Measurements from ENCODE around the gene PRKCA. TPM values are rescaled to one million over a fixed set of nuclear protein-coding genes. Genes with fewer than 3 reads are reported as not detected.
A peak's percentile ranks its signal among the peaks of the same experiment; 100 is the strongest.

The PRKCA gene
- total and polyA plus RNA-seq, 4 experiments from 2014 or later = 1.1 to 107 (median 56.1) TPM

DNA sequence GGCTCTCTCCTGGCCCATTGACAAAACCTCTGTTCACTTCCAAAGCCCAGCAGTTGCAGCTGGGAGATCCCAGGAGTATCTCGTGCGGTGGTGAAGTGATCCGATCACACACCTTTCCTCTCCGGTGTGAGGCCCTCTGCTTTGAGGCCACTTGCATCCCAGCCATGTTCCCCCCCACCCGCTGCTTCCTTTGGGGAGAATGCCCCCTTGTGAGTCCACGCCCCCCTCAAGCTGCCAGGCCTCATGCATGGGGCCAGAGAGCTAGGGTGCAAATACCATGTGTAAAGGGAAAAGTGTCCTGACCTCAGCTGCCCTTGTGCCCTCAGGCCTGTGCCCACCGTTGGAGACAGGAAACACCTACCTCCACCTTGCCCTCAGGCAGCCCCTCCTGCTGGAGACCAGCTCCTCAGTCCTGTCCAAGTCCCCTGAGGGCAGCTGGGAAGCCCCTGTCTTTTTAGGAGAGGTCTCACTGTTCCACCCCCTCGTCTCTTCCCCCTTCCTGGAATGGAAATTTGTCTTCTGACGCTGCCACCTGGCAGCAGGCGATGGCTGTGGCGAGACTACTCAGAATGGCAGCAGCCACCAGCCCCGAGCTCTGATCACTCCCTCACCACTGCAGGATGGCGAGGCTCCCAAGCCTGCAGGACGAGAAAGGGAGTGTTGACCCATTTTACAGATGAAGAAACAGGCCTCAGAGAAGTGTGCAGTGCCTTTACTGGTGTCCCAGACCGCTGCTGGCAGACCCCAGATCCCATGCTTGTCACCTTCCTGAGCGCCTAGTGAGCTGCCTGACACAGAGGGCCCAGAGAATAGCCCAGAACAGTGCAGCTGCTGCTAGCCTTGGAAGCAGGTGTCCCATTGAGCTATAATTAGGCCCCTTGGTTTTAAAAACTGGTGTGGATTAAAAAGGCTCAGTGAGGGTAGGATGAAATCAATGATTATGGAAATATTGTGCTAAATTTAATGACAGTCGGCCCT, 411.9 kb downstream of the PRKCA start:
- H3K9me3 ChIP-seq (ENCODE audit: control insufficient read depth in 1 of 2, low read length in 2 of 2) = no peaks in the 10 kb centered on the region
- Mint-ChIP-seq H3K4me3 (no peak overlapping the region), H3K27me3 (no peaks in the 10 kb centered on the region), H3K9me3 (no peaks in the 10 kb centered on the region), H3K27ac (peak overlapping the region in 5 of 7 donors; percentile 30 to 86 (median 72)), H3K36me3 (peaks cover 26 to 27% of the 10 kb centered on the region in 2 donors), H3K4me1 (peaks cover 16 to 45% (median 30%) of the 10 kb centered on the region in 4 donors)
- ChIA-PET POLR2A (ENCODE audit: partially characterized antibody) (no interaction called here), CTCF (ENCODE audit: partially characterized antibody) (interaction anchor here (0.8 to 1.7 kb wide), 6 partner anchors 8 to 515 kb away, joined by 3 to 4 read pairs (median 3); no protein-coding TSS in a partner anchor)
- no peak overlapping the region for H3K4me3 ChIP-seq (ENCODE audit: low read length in 2 of 2)
- peaks cover 12% of the 10 kb centered on the region for H3K4me1 ChIP-seq (ENCODE audit: insufficient read depth, low read length)
- intact Hi-C loops (cut with micrococcal nuclease) = loop anchor here (1.0 to 5.0 kb wide), 3 partner anchors 192 to 578 kb away; no protein-coding TSS in a partner anchor
- no peaks in the 10 kb centered on the region for H3K36me3 ChIP-seq (ENCODE audit: insufficient read depth, low read length)
- H3K27me3 ChIP-seq (ENCODE audit: insufficient read depth, low read length) = no peaks in the 10 kb centered on the region
- H3K27ac ChIP-seq (ENCODE audit: low read depth, low read length) = no peak overlapping the region
- no peak for DNase-seq

DNA sequence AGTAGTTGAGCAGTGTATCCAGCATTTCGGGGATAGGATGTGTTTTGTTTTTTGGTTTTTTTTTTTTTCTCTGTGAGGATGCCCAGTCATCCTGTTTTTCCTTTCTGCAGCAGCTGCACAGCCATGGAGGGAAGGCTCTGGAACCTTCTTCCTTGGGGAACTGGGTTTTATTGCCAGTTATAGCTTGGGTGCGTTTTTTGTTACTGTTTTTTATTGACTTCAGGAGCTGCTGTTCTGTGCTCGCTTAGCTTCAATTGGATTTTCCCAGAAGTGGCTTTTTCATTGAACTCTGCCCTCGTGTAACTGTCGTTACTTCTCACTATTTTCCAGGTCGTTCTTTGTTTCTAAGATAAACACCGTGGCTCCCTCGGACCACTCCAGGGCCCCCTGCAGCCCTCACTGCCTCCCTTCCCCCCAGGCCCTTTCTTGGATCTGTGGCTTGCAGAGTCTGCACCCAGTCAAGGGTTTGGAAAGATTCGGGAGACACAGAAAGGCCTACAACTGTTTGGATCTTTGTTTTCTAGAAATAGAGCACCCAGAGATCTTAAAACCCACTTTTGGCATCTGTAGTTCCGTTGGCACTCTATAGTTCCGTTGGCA, 412.8 kb downstream of the PRKCA start:
- Histone ChIP-seq H3K36me3 (ENCODE audit: insufficient read depth, low read length) (no peaks in the 10 kb centered on the region), H3K9me3 (ENCODE audit: control insufficient read depth in 1 of 2, low read length in 2 of 2) (no peaks in the 10 kb centered on the region), H3K4me1 (ENCODE audit: insufficient read depth, low read length) (peaks cover 12% of the 10 kb centered on the region), H3K4me3 (ENCODE audit: low read length in 2 of 2) (no peak overlapping the region), H3K27me3 (ENCODE audit: insufficient read depth, low read length) (no peaks in the 10 kb centered on the region), H3K27ac (ENCODE audit: low read depth, low read length) (no peak overlapping the region)
- Mint-ChIP-seq H3K4me3 (no peak overlapping the region), H3K27ac (peak overlapping the region in 2 of 7 donors; percentile 31 to 47), H3K36me3 (peaks cover 25% of the 10 kb centered on the region in 2 donors), H3K27me3 (no peaks in the 10 kb centered on the region), H3K9me3 (no peaks in the 10 kb centered on the region), H3K4me1 (peaks cover 15 to 42% (median 30%) of the 10 kb centered on the region in 4 donors)
- no peak for DNase-seq
- intact Hi-C loops (cut with micrococcal nuclease) = loop anchor here (1.0 to 5.0 kb wide), 3 partner anchors 191 to 577 kb away; no protein-coding TSS in a partner anchor
- ChIA-PET CTCF (ENCODE audit: partially characterized antibody) (interaction anchor here (0.9 to 1.4 kb wide), 3 partner anchors 190 to 516 kb away, joined by 3 read pairs; no protein-coding TSS in a partner anchor), POLR2A (ENCODE audit: partially characterized antibody) (no interaction called here)

DNA sequence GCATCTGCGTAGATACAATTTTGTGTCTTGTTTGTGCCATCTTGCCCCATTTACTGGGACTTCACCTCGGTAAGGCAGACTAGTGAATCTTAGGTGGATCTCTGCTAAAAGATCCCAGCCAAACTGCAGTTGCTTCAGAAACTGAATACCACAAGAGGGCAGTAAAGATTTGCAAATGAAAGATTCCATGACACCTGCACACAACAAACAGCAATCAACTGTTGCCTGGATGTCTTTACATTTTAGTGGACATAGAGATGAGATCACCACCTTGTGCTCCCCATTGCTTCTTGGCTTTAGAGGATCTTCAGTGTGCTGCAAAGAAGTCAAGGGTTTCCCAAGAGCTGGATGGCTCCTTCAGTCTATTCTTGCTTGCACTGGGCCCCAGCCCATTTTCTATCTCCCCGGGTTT, 413.3 kb downstream of the PRKCA start:
- Histone ChIP-seq H3K27ac (ENCODE audit: low read depth, low read length) (no peak overlapping the region), H3K4me1 (ENCODE audit: insufficient read depth, low read length) (peaks cover 12% of the 10 kb centered on the region), H3K4me3 (ENCODE audit: low read length in 2 of 2) (no peak overlapping the region), H3K27me3 (ENCODE audit: insufficient read depth, low read length) (no peaks in the 10 kb centered on the region), H3K36me3 (ENCODE audit: insufficient read depth, low read length) (no peaks in the 10 kb centered on the region), H3K9me3 (ENCODE audit: control insufficient read depth in 1 of 2, low read length in 2 of 2) (no peaks in the 10 kb centered on the region)
- H3K27ac Mint-ChIP-seq = peak overlapping the region in 2 of 7 donors; percentile 31 to 48
- H3K27me3 Mint-ChIP-seq = no peaks in the 10 kb centered on the region
- no peak overlapping the region for H3K4me3 Mint-ChIP-seq
- H3K36me3 Mint-ChIP-seq = peaks cover 21 to 22% of the 10 kb centered on the region in 2 donors
- no peaks in the 10 kb centered on the region for H3K9me3 Mint-ChIP-seq
- DNase-seq = peak in 4 of 5 donors; percentile 30 to 49 (median 36)
- intact Hi-C loops (cut with micrococcal nuclease) = loop anchor here (1.0 to 5.0 kb wide), 3 partner anchors 191 to 577 kb away; no protein-coding TSS in a partner anchor
- peaks cover 13 to 38% (median 27%) of the 10 kb centered on the region in 4 donors for H3K4me1 Mint-ChIP-seq
- ChIA-PET POLR2A (ENCODE audit: partially characterized antibody) (no interaction called here), CTCF (ENCODE audit: partially characterized antibody) (interaction anchor here (0.6 to 1.0 kb wide), 3 partner anchors 10 to 517 kb away, joined by 3 to 4 read pairs (median 3); no protein-coding TSS in a partner anchor)

DNA sequence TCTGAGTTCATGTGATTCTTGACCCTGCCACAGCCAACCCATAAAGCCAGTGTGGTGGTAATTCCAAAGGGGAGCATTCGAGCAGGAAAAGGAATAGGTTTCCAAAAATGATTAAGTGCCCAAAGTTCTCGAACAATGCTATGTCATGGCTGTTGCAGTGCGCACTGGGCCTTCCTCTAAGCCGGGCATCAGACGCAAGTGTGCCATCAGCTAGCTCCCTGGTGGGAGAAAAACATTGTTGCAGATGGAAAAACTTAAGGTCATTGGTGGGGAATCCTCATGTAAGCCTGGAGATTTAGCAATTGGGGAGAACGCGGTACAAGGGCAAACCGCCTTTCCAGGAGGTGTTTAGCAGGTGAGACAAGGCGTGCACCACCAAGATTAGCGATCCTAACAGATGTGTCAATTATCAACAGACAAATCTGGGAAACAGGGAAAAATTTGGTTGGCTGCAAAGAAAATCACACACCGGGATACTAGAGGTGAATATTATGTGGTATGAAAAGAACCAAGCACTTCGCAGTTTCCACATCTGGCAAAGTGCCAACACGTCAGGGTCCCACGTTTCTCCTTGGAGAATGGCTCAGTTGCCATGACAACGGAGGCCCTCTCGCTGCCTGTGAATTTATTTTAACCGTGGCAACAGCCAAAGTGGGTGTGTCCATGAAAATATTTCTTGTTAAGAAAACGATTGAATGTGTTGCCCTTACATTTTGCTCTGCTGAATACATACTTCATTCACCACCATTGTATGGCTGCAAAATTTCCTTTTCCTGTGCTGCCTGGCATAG, 414.0 kb downstream of the PRKCA start:
- no peak for DNase-seq
- ChIA-PET POLR2A (ENCODE audit: partially characterized antibody) (interaction anchor here (0.6 kb wide), 1 partner anchor 168 kb away, joined by 3 read pairs; no protein-coding TSS in a partner anchor), CTCF (ENCODE audit: partially characterized antibody) (interaction anchor here (0.6 to 1.0 kb wide), 2 partner anchors 10 to 160 kb away, joined by 3 to 4 read pairs; no protein-coding TSS in a partner anchor)
- H3K27me3 Mint-ChIP-seq = no peaks in the 10 kb centered on the region
- H3K4me3 Mint-ChIP-seq = no peak overlapping the region
- H3K4me1 Mint-ChIP-seq = peaks cover 11 to 35% (median 23%) of the 10 kb centered on the region in 4 donors
- intact Hi-C loops (cut with micrococcal nuclease) = loop anchor here (5.0 kb wide), 2 partner anchors 514 to 576 kb away; no protein-coding TSS in a partner anchor
- Histone ChIP-seq H3K4me1 (ENCODE audit: insufficient read depth, low read length) (peaks cover 12% of the 10 kb centered on the region), H3K27me3 (ENCODE audit: insufficient read depth, low read length) (no peaks in the 10 kb centered on the region), H3K27ac (ENCODE audit: low read depth, low read length) (no peak overlapping the region), H3K4me3 (ENCODE audit: low read length in 2 of 2) (no peak overlapping the region), H3K9me3 (ENCODE audit: control insufficient read depth in 1 of 2, low read length in 2 of 2) (no peaks in the 10 kb centered on the region), H3K36me3 (ENCODE audit: insufficient read depth, low read length) (no peaks in the 10 kb centered on the region)
- no peaks in the 10 kb centered on the region for H3K9me3 Mint-ChIP-seq
- peaks cover 21 to 22% of the 10 kb centered on the region in 2 donors for H3K36me3 Mint-ChIP-seq
- H3K27ac Mint-ChIP-seq = peak overlapping the region in 2 of 7 donors; percentile 35 to 48

DNA sequence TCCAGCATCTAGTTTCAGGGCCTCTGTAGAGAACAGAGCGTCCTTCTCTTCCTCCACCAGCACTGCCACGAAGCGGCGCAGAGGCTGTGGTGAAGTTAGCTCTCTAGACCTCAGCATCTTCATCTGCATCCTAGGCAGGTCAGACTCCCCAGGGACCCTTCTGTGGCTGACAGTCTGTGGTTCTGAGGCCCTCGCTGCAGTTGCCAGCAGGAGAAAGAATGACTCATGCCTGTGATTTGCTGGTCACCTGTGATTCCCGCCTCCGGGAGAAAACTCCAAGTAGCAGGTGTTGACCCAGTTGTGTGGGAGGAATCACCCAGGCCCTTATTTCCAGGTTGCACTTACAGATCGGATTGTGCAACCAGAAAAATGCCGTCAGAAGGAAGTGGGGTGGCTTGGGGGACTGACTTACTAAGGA, 415.2 kb downstream of the PRKCA start:
- Mint-ChIP-seq H3K36me3 (peaks cover 21 to 22% of the 10 kb centered on the region in 2 donors), H3K4me3 (no peak overlapping the region), H3K27ac (no peak overlapping the region), H3K9me3 (no peaks in the 10 kb centered on the region), H3K27me3 (no peaks in the 10 kb centered on the region), H3K4me1 (peaks cover 8 to 23% (median 17%) of the 10 kb centered on the region in 4 donors)
- ChIA-PET POLR2A (ENCODE audit: partially characterized antibody) (no interaction called here), CTCF (ENCODE audit: partially characterized antibody) (interaction anchor here (2.0 kb wide), 1 partner anchor 10 kb away, joined by 4 read pairs; no protein-coding TSS in a partner anchor)
- Histone ChIP-seq H3K36me3 (ENCODE audit: insufficient read depth, low read length) (no peaks in the 10 kb centered on the region), H3K27ac (ENCODE audit: low read depth, low read length) (no peak overlapping the region), H3K4me3 (ENCODE audit: low read length in 2 of 2) (no peak overlapping the region), H3K27me3 (ENCODE audit: insufficient read depth, low read length) (no peaks in the 10 kb centered on the region), H3K4me1 (ENCODE audit: insufficient read depth, low read length) (peaks cover 11% of the 10 kb centered on the region), H3K9me3 (ENCODE audit: control insufficient read depth in 1 of 2, low read length in 2 of 2) (no peaks in the 10 kb centered on the region)
- intact Hi-C loops (cut with micrococcal nuclease) = loop anchor here (5.0 kb wide), 2 partner anchors 515 to 575 kb away; no protein-coding TSS in a partner anchor
- DNase-seq = no peak

DNA sequence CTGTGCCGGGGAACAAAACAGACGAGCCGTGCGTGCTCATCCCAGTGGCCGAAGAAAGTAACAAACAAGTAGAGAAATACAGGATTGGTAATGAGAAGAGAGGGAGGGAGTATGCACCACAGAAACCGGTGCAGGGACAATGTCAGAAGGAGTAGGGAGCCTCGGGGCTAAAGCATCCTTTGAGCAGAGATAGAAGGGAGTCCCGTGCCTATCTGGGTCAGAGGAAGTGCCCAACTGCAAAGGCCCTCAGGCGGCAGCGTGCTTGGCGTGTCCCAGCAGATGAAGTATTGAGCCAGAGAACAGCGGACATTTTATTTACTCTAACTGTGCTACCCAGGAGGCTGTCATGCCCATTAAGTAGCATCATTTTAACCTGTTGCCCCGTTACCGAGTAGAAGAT, 417.6 kb downstream of the PRKCA start:
- Histone ChIP-seq H3K27me3 (ENCODE audit: insufficient read depth, low read length) (no peaks in the 10 kb centered on the region), H3K27ac (ENCODE audit: low read depth, low read length) (no peak overlapping the region), H3K36me3 (ENCODE audit: insufficient read depth, low read length) (no peaks in the 10 kb centered on the region), H3K4me1 (ENCODE audit: insufficient read depth, low read length) (peaks cover 3% of the 10 kb centered on the region), H3K4me3 (ENCODE audit: low read length in 2 of 2) (no peak overlapping the region), H3K9me3 (ENCODE audit: control insufficient read depth in 1 of 2, low read length in 2 of 2) (no peaks in the 10 kb centered on the region)
- DNase-seq = no peak
- POLR2A ChIA-PET (ENCODE audit: partially characterized antibody) = no interaction called here
- H3K9me3 Mint-ChIP-seq = no peaks in the 10 kb centered on the region
- peak overlapping the region in 1 of 7 donors; percentile 65 for H3K27ac Mint-ChIP-seq
- H3K27me3 Mint-ChIP-seq = no peaks in the 10 kb centered on the region
- intact Hi-C loops (cut with micrococcal nuclease) = no loop called here
- H3K36me3 Mint-ChIP-seq = peaks cover 17 to 18% of the 10 kb centered on the region in 2 donors
- peaks cover 9 to 26% (median 12%) of the 10 kb centered on the region in 4 donors for H3K4me1 Mint-ChIP-seq
- CTCF ChIA-PET (ENCODE audit: partially characterized antibody) = no interaction called here
- H3K4me3 Mint-ChIP-seq = no peak overlapping the region

Data from CD4-positive, alpha-beta memory T cell (primary cell).